Activated CD8-positive, alpha-beta memory T cell treated with anti-CD3 and anti-CD28 coated beads for 4 hours (primary cell): Measurements from ENCODE around the gene MAP3K3.

Experiments used
- DNase-seq, 2 donors: peaks; one replicate each; pipeline ENCODE4 v3.0.0-alpha.2; 2020; ENCODE audit warnings: low read depth in 2 of 2

The MAP3K3 gene

GRCh38 chr17:63693411-63694113 is 71.3 kb downstream of the MAP3K3 start:
- DNase-seq: no peak

- DNase-seq: no peak
These were observed 72.2 kb downstream of the MAP3K3 start for GRCh38 chr17:63694229-63694949.

GRCh38 chr17:63694950-63695773 is 72.9 kb downstream of the MAP3K3 start:
- DNase-seq: no peak

GRCh38 chr17:63695889-63696288 is 73.7 kb downstream of the MAP3K3 start:
- DNase-seq: no peak

- no peak for DNase-seq
These were observed 74.3 kb downstream of the MAP3K3 start for GRCh38 chr17:63696381-63696961.

- peak in 1 of 2 donors; percentile 63 for DNase-seq
These were observed 75.4 kb downstream of the MAP3K3 start for GRCh38 chr17:63697341-63698286.

GRCh38 chr17:63698381-63698885 is 76.2 kb downstream of the MAP3K3 start:
- DNase-seq: no peak

- peak; percentile 79 to 82 for DNase-seq
These were observed 76.8 kb downstream of the MAP3K3 start for GRCh38 chr17:63698886-63699637.

GRCh38 chr17:63699638-63700527 is 77.7 kb downstream of the MAP3K3 start, which contains the start of gene LIMD2:
LIMD2 (minus strand) TSS chr17:63700125; CDS start chr17:63699298, 827 bp downstream.
- DNase-seq: peak; percentile 71 to 80

GRCh38 chr17:63700528-63701455 is 78.6 kb downstream of the MAP3K3 start:
- no peak for DNase-seq

- DNase-seq: no peak
These were observed 79.2 kb downstream of the MAP3K3 start for GRCh38 chr17:63701456-63701820.

GRCh38 chr17:63701868-63702720 is 79.9 kb downstream of the MAP3K3 start:
- DNase-seq: peak in 1 of 2 donors; percentile 67

- DNase-seq: no peak
These were observed 80.5 kb downstream of the MAP3K3 start for GRCh38 chr17:63702721-63703015.

- no peak for DNase-seq
These were observed 80.8 kb downstream of the MAP3K3 start for GRCh38 chr17:63703029-63703428.

- no peak for DNase-seq
These were observed 81.5 kb downstream of the MAP3K3 start for GRCh38 chr17:63703556-63704258.

- no peak for DNase-seq
These were observed 82.0 kb downstream of the MAP3K3 start for GRCh38 chr17:63704259-63704576.

GRCh38 chr17:63704836-63705235 is 82.6 kb downstream of the MAP3K3 start:
- no peak for DNase-seq
